Stimulated activated CD4-positive, alpha-beta T cell treated with anti-CD3 and anti-CD28 coated beads, Interleukin-2, amount 100 ng/mL, for 48 hours (primary cell): ENCODE results near the gene DNAJC9.

Source experiments
- DNase-seq, 2 donors: peaks; one replicate each; pipeline ENCODE4 v3.0.0-alpha.2; 2020

Gene DNAJC9

DNA sequence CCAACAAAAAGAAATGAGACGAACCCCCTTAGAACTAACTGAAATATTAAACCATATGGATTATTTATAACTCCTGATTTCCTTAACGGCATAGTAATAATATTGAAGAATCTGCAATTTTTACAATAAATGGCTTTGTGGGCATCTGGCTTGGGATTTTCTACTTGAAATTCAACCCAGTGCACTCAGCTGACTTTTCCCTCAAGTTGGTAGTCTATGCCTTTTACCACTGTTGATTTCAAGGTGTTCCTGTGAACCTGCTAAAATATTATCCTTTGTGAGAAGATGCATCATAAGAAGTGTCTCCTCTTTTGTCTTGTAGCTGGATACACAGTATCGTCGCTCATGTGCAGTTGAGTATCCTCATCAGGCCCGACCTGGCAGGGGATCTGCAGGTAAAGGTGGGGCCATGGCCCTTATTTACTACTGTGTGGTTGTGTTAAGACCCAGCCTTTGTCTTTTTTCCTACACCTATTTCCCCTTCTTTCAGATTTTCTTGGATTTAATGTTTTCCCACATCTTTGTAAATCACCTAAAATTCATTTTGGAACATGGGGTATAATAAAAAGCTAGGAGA, 8.0 kb downstream of the DNAJC9 start:
- no peak for DNase-seq

- DNase-seq, result no peak
These were observed 12.4 kb downstream of the DNAJC9 start for GRCh38 chr10:73234695-73235094.

- no peak for DNase-seq
These were observed 13.2 kb downstream of the DNAJC9 start for GRCh38 chr10:73233883-73234282.

- DNase-seq, result no peak
These were observed 14.2 kb downstream of the DNAJC9 start for GRCh38 chr10:73232887-73233286.

DNA sequence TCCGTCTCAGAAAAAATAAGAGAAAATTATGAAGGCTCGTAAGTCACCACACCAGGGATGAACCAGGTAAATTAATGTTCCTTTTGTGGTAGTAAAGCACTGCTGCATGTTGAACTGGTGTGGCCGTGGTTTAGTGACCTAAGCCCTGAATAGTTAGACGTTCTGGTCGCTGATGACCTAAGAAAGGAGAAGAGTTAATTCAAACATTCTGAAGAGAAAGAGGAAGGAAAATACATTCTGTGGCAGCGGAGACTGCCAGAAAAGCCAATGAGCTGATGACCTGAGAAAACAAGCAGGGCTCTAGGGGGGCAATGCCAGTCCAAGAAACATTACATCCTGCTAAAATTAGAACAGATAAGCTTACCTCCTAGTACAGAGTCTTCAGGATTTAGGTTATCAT, 17.5 kb downstream of the DNAJC9 start:
- DNase-seq, result no peak

DNA sequence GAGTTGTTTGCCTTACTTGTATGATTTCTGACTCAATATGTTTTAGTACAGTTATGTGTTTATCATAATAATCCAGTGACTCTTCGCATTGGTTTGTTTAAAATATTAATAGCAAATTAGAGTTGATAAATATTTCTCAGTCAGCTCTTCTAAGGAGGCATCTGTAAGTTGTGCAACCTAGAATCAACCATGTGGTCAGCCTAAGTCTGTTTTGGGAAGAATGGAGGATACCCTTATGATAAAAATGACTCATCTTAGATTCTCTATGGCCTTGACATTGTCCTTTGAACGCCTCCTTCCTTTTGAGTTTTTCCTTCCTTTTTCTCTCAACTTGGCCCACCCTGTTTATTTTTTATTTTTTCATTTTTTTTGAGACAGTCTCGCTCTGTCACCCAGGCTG, 18.8 kb downstream of the DNAJC9 start:
- no peak for DNase-seq

- no peak for DNase-seq
These were observed 20.4 kb downstream of the DNAJC9 start for GRCh38 chr10:73226663-73227062.

DNA sequence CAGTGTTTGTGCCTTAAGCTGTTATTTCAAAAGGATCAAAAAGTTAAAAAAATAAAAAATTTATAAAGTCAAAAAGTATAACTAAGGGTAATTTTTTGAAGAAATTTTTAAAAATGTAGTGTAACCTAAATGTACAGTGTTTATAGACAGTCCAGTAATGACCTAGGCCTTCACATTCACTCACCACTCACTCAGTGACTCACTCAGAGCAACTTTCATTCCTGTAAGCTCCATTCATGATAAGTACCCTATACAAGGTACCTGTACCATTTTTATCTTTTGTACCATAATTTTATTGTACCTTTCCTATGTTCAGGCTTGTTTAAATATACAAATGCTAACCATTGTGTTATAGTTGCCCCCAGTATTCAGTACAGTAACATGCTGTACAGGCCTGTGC, 21.5 kb downstream of the DNAJC9 start:
- DNase-seq, result no peak

- DNase-seq, result no peak
These were observed 26.1 kb downstream of the DNAJC9 start for GRCh38 chr10:73220989-73221388.

- no peak for DNase-seq
These were observed 27.7 kb downstream of the DNAJC9 start for GRCh38 chr10:73219384-73219783.

GRCh38 chr10:73218431-73219191, 28.4 kb downstream of the DNAJC9 start:
- no peak for DNase-seq

- no peak for DNase-seq
These were observed 29.4 kb downstream of the DNAJC9 start for GRCh38 chr10:73217628-73218027.

DNA sequence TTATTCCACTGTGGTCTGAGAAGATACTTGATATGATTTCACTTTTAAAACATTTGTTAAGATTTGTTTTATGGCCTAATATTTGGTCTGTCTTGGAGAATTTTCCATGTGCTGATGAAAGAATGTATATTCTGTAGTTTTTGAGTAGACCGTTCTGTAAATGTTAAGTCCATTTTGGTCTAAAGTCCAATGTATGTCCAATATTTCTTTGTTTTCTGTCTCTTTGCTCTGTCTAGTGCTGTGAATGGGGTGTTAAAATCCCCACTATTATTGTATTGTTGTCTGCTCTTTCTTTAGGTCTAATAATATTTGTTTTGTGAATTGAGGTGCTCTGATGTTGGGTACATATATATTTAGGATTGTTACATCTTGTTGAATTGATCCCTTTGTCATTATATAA, 31.3 kb downstream of the DNAJC9 start:
- DNase-seq, result no peak

DNA sequence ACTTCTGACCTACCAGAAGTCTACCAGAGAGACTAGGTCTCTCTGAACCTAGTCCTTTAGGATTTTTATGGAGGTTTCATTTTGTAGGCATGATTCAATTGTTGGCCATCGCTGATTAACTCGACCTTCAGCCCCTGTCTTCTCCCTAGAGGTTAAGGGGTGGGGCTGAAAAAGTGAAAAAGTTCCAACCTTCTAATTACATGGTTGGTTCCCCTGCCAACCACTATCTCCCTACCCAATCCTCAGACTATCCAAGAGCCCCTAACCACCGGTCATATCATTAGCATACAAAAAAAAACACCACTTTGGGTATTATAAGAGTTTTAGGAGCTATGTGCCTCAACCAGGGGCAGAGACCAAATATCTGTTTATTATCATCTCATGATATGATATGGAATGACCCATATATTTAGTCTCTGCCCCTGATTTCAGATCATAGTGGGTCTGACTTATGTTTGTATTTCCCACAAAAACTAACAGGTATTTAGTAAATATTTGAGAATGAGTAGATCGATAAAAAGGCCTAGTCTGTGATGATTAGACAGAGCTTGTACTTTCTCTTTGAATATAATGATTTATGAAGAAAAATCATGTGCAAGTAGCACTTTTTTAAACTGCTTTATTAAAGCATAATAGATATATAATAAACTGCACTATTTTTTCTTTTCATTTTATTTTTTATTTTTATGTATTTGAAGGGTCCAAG, 35.8 kb downstream of the DNAJC9 start:
- DNase-seq, result no peak

DNA sequence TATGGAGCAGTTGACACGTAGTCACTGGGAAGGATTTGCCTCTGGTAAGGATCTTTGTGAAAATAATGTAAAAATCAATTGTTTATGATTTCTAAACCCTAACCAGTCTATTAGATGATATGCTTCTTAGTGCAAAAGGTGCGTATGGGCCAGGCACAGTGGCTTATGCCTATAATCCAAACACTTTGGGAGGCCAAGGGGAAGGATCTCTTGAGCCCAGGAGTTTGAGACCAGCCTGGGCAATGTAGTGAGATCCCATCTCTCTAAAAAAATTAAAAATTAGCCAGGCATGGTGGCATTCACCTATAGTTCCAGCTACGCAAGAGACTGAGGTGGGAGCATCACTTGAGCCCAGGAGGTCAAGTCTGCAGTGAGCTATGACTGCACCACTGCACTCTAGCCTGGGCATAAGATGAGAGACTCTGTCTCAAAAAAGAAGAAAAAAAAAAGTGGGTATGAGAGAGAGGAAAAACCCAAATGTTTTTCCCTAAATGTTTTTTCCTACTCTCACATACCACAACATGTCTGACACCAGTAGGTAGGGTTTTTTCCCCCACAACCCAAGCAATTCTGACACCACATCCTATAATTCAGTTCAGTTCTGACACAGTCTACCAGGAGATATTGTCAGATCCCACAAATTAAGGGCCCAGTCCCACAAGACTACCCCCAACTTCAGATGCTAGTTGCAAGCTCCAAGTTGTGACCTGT, 36.5 kb downstream of the DNAJC9 start:
- DNase-seq, result no peak

- DNase-seq, result no peak
These were observed 37.4 kb downstream of the DNAJC9 start for GRCh38 chr10:73209705-73210104.

- DNase-seq, result no peak
These were observed 39.2 kb downstream of the DNAJC9 start for GRCh38 chr10:73207883-73208282.

DNA sequence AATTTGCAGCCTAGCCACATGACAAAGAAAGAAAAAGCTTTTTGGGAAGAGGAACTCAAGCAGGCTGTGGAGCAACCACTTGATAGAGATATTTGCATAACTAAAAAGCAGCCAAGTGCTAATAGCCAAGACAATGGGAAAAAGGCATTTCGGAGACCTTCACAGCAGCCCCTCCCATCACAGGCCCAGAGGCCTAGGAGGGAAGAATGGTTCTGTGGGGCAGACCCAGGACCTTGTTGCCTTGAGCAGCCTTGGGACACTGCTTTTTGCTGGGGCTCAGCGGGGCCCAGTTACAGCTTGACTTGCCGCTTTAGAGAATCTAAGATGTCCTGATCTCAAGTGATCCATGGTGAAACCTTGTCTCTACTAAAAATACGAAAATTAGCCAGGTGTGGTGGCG, 40.7 kb downstream of the DNAJC9 start:
- DNase-seq, result no peak

GRCh38 chr10:73205890-73206289, 41.2 kb downstream of the DNAJC9 start:
- no peak for DNase-seq

- no peak for DNase-seq
These were observed 42.0 kb downstream of the DNAJC9 start for GRCh38 chr10:73205081-73205480.
